Right ventricle myocardium inferior (tissue), 1 donor: ENCODE measurements around the gene SMAD2. TPM values are rescaled to one million over a fixed set of nuclear protein-coding genes. Genes with fewer than 3 reads are reported as not detected.
A peak's percentile ranks its signal among the peaks of the same experiment; 100 is the strongest.
"Not testable (repeated sequence)": the region's sequence is repeated elsewhere in the genome, so short reads cannot be mapped to it uniquely, and the experiment has no call there.

Experiments used
- ATAC-seq: fragments of 200-7000 bp; cut with Tn5 transposase; one replicate; pipeline ENCODE4 v1.9.1; 2020; ENCODE audit warnings: mild to moderate bottlenecking, moderate library complexity
- DNase-seq: peaks from one replicate; pipeline ENCODE4 v3.0.0; 2021; ENCODE audit errors: missing footprints
- intact Hi-C: fragments of 100-400 bp; cut with DNase I; formaldehyde crosslinking; loops from one replicate; pipeline ENCODE4 v1.11.0; 2022
- total RNA-seq: library from RNA; stranded (reverse); fragmentation: NEBNext Ultra II Directional; extraction: Animal tissue kit (Norgen Biotek cat#: 25700); gene quantifications from one replicate; pipeline ENCODE4 v1.2.1, GENCODE V29; 2021
- donor health status: DM: no; HTN: yes; CAD: no; lungs with severe emphysema.

SMAD2 gene
- total RNA-seq, 1 donor from 2014 or later, result 80.2 TPM

DNA sequence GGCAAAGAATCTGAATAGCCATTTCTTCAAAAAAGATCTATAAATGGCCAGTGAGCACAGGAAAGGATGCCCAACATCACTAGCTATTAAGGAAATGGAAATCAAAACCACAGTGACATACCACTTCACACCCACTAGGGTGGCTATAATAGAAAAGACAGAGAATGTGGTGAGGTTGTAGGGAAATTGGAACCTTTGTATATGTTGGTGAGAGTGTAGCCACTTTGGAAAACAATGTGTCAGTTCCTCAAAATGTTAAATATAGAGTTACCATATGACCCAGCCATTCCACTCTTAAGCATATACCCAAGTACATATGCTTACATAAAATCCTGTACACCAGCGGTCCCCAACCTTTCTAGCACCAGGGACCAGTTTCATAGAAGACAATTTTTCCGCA is 152.8 kb downstream of the SMAD2 start:
- ATAC-seq, result no peak
- intact Hi-C loops, result no loop called here
- DNase-seq, result no peak

DNA sequence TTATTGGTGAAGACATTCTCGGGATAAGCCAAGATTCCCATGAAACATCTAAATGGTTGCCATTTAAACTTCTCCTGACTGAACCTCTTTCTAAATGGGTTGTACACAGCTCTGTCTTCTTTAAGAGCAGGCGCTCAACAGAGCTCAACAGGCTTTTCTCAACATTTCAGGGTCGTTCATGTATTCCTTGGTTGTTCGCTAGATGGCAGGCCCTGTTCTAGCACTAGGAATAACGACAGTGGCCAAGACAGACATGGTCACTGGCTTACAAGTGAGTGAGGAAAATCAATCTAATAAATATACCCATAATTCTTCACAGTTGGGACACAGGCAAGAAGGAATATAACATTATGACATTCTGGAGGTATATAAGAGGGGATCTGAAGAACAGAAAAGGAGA is 154.5 kb downstream of the SMAD2 start:
- intact Hi-C loops, result no loop called here

DNA sequence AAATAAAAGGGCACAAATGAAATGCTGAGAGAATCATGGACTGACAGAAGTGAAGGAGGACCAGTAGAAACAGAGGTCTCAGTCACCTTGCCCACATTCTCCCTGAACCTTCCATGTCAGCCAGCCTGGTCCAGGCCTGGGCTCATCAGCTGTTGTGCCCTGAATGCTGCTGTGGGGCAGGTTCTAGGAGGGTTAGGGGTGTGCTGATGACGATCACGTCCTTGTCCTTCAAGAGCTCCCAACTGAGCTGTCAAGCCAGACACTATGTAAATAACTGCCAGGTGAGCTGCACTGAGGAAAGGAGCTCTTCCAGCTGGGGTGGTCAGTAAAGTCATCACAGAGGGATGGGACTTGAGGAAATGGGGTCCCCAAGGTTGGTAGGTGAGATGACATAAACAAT is 156.5 kb downstream of the SMAD2 start:
- no peak for ATAC-seq
- no peak for DNase-seq
- intact Hi-C loops, result loop anchor here (2.0 to 5.0 kb wide), 2 partner anchors 249 to 673 kb away; no protein-coding TSS in a partner anchor

More for the DNA sequence above, 154.5 kb downstream of the SMAD2 start:
- no peak for DNase-seq
- no peak for ATAC-seq

DNA sequence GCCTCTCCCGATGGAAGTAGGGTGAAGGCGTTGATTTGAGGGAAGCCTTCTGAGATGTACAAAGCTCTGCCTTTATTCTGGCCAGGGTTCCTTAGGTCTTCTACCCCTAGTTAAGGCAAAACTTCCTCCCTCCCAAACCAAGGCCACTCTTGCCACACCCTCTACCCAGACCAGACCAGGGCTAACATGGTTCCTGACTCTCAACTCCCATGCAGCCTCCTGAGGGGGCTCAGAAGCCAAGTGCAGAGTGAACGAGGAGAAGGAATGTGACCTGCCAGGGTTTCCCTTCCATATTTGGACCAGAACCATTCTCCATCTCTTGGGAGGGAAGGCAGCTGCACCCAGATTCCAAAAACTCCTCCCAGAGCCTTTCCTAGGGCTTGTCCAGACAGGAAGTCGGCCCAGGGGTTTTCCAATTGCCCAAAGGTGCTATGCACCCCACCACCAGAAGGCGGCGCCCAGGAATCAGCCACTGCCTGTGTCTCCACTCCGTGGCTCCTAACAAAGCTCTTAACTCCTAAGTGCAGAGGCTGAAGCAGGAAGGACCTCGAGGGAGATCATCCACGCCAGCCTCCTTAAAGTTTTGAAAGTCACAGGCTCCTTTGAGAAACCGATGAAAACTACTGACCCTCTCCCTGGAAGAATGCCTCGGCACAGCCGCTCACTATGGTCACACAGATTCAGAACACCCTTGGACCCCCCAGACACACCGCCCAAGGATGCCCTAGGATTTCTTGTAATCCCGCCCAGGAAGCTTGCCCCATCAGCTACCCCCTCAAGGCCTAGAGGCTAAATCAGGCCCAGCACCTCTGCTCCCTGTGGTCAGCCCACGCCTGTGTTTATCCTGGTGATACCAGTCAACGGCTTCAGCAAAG is 157.8 kb downstream of the SMAD2 start:
- DNase-seq, result no peak
- intact Hi-C loops, result loop anchor here (2.0 to 5.0 kb wide), 2 partner anchors 250 to 675 kb away; no protein-coding TSS in a partner anchor
- peak; percentile 50 for ATAC-seq

DNA sequence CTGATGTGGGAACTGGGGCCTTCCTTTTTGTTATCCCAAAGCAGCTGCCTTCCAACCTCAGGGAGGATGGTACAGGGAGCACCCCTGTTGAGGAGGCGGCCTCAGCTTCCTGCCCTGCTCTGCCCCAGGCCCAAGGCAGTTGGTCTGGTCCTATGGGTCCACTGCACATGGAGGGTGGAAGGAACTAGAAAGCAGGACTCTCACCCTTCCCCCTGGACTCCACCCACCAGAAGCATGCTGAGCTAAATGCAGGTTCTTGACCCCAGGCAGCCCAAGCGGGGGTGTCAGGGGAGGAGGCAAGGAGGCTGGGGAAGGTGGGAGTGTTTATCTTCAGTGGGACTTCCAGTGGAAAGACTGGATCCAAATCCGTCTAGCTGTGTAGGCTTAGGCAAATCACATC is 158.5 kb downstream of the SMAD2 start:
- intact Hi-C loops, result loop anchor here (2.0 to 5.0 kb wide), 2 partner anchors 251 to 675 kb away; no protein-coding TSS in a partner anchor
- DNase-seq, result no peak
- ATAC-seq, result no peak

DNA sequence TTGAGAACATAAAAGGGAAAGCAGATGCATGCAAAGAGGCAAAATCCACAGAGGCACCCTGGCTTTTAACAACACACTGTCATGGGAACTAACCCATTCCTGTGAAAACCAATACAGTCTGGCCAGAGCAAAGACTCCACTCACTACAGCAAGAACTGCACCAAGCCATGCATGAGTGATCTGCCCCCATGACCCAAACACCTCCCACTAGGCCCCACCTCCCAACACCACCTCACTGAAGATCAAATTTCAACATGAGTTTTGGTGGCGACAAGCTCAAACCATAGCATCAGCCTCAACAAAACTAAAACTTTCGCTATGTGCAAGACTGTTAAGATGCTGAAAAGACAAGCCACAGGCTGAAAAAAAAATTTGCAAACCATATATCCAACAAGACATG is 162.8 kb downstream of the SMAD2 start:
- ATAC-seq (no peak), DNase-seq (no peak)
- intact Hi-C loops, result no loop called here

DNA sequence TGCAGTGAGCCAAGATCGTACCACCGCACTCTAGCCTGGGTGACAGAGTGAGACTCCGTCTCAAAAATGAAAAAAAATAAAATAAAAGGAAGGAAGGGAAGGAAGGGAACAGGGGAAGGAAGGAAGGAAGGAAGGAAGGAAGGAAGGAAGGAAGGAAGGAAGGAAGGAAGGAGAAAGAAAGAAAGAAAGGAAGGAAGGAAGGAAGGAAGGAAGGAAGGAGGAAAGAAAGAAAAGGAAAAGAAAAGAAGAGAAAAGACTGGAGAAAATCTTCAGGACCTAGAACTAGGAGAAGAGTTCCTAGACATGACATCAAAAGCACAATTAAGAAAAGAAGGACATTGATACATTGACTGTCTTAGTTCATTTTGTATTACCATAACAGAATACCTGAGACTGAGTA is 163.3 kb downstream of the SMAD2 start:
- DNase-seq, intact Hi-C loops, ATAC-seq: not testable (repeated sequence)
